Measurements from ENCODE around the gene SLC25A10. TPM values are rescaled to one million over a fixed set of nuclear protein-coding genes. Genes with fewer than 3 reads are reported as not detected.
"Not testable (repeated sequence)": the region's sequence is repeated elsewhere in the genome, so short reads cannot be mapped to it uniquely, and the experiment has no call there.

Gene SLC25A10
- polyA plus RNA-seq, 1 donor, result 42.2 TPM

- Histone ChIP-seq H3K4me3 (ENCODE audit: low read length) (no peak overlapping the region), H3K36me3 (ENCODE audit: control insufficient read depth, insufficient read depth, low read length) (peaks cover 48% of the 10 kb centered on the region), H3K27ac (ENCODE audit: low read length) (no peak overlapping the region), H3K4me1 (ENCODE audit: control insufficient read depth, insufficient read depth, low read length) (no peaks in the 10 kb centered on the region), H3K9me3 (ENCODE audit: control insufficient read depth, low read depth, low read length) (no peaks in the 10 kb centered on the region), H3K27me3 (ENCODE audit: control insufficient read depth, insufficient read depth, low read length) (no peaks in the 10 kb centered on the region)
- no peak for DNase-seq
- no CpG with 5 or more reads among the region's 18 CpGs for whole genome bisulfite sequencing (ENCODE audit: insufficient coverage, low lambda C conversion rate)
These were observed 38.4 kb upstream of the SLC25A10 start for GRCh38 chr17:81673561-81674258.

- H3K27me3 ChIP-seq (ENCODE audit: control insufficient read depth, insufficient read depth, low read length); H3K4me3 ChIP-seq (ENCODE audit: low read length); H3K27ac ChIP-seq (ENCODE audit: low read length); H3K4me1 ChIP-seq (ENCODE audit: control insufficient read depth, insufficient read depth, low read length); DNase-seq; H3K9me3 ChIP-seq (ENCODE audit: control insufficient read depth, low read depth, low read length): not testable (repeated sequence)
- WGBS (ENCODE audit: insufficient coverage, low lambda C conversion rate), result no CpG with 5 or more reads among the region's 18 CpGs
- peaks cover 37% of the 10 kb centered on the region for H3K36me3 ChIP-seq (ENCODE audit: control insufficient read depth, insufficient read depth, low read length)
These were observed 36.4 kb upstream of the SLC25A10 start for GRCh38 chr17:81675515-81676221.

- no peak overlapping the region for H3K27ac ChIP-seq (ENCODE audit: low read length)
- no peaks in the 10 kb centered on the region for H3K27me3 ChIP-seq (ENCODE audit: control insufficient read depth, insufficient read depth, low read length)
- WGBS (ENCODE audit: insufficient coverage, low lambda C conversion rate), result no CpG with 5 or more reads among the region's 17 CpGs
- H3K4me1 ChIP-seq (ENCODE audit: control insufficient read depth, insufficient read depth, low read length), result no peaks in the 10 kb centered on the region
- H3K36me3 ChIP-seq (ENCODE audit: control insufficient read depth, insufficient read depth, low read length), result peaks cover 36% of the 10 kb centered on the region
- no peak for DNase-seq
- H3K9me3 ChIP-seq (ENCODE audit: control insufficient read depth, low read depth, low read length), result no peaks in the 10 kb centered on the region
- no peak overlapping the region for H3K4me3 ChIP-seq (ENCODE audit: low read length)
These were observed 35.2 kb upstream of the SLC25A10 start for GRCh38 chr17:81676906-81677305.

GRCh38 chr17:81680150-81680549 is 31.9 kb upstream of the SLC25A10 start:
- DNase-seq, result no peak

DNA sequence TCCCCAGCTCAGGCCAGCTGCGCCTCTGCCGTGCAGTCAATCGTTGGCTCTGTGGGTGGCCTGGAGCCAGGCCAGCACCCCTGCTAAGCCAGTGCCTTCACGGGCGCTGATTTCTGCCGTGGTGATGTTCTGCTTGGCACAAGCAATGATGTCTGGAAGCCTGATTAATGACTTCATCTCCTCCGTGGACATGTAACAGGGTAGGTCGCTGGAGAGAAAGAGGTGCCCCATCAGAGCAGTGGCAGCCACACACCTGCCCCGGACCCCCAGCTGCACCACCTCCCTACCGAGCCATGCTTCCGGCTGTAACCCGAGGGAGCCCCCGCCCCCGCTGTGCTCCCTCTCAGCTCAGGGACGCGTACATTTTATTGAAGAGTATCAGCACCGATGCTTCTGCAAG is 30.4 kb upstream of the SLC25A10 start:
- Histone ChIP-seq H3K27ac (ENCODE audit: low read length) (no peak overlapping the region), H3K9me3 (ENCODE audit: control insufficient read depth, low read depth, low read length) (no peaks in the 10 kb centered on the region), H3K27me3 (ENCODE audit: control insufficient read depth, insufficient read depth, low read length) (no peaks in the 10 kb centered on the region), H3K4me3 (ENCODE audit: low read length) (no peak overlapping the region), H3K4me1 (ENCODE audit: control insufficient read depth, insufficient read depth, low read length) (peaks cover 15% of the 10 kb centered on the region), H3K36me3 (ENCODE audit: control insufficient read depth, insufficient read depth, low read length) (peaks cover 21% of the 10 kb centered on the region)
- no peak for DNase-seq
- WGBS (ENCODE audit: insufficient coverage, low lambda C conversion rate), result no CpG with 5 or more reads among the region's 17 CpGs

More at GRCh38 chr17:81680150-81680549, 31.9 kb upstream of the SLC25A10 start:
- Histone ChIP-seq H3K27ac (ENCODE audit: low read length) (no peak overlapping the region), H3K9me3 (ENCODE audit: control insufficient read depth, low read depth, low read length) (no peaks in the 10 kb centered on the region), H3K27me3 (ENCODE audit: control insufficient read depth, insufficient read depth, low read length) (no peaks in the 10 kb centered on the region), H3K36me3 (ENCODE audit: control insufficient read depth, insufficient read depth, low read length) (peaks cover 9% of the 10 kb centered on the region), H3K4me3 (ENCODE audit: low read length) (no peak overlapping the region), H3K4me1 (ENCODE audit: control insufficient read depth, insufficient read depth, low read length) (peaks cover 10% of the 10 kb centered on the region)
- no CpG with 5 or more reads among the region's 11 CpGs for WGBS (ENCODE audit: insufficient coverage, low lambda C conversion rate)

- Histone ChIP-seq H3K27ac (ENCODE audit: low read length) (no peak overlapping the region), H3K4me1 (ENCODE audit: control insufficient read depth, insufficient read depth, low read length) (peaks cover 15% of the 10 kb centered on the region), H3K4me3 (ENCODE audit: low read length) (peak overlapping the region; percentile 85), H3K27me3 (ENCODE audit: control insufficient read depth, insufficient read depth, low read length) (no peaks in the 10 kb centered on the region), H3K9me3 (ENCODE audit: control insufficient read depth, low read depth, low read length) (no peaks in the 10 kb centered on the region), H3K36me3 (ENCODE audit: control insufficient read depth, insufficient read depth, low read length) (peaks cover 31% of the 10 kb centered on the region)
- 0% methylated on average over 3 of the region's 19 CpGs for WGBS (ENCODE audit: insufficient coverage, low lambda C conversion rate)
- DNase-seq, result peak in 1 of 2 donors; percentile 16
These were observed 29.4 kb upstream of the SLC25A10 start for GRCh38 chr17:81682565-81683207.

- H3K9me3 ChIP-seq (ENCODE audit: control insufficient read depth, low read depth, low read length), result no peaks in the 10 kb centered on the region
- H3K36me3 ChIP-seq (ENCODE audit: control insufficient read depth, insufficient read depth, low read length), result peaks cover 36% of the 10 kb centered on the region
- H3K27me3 ChIP-seq (ENCODE audit: control insufficient read depth, insufficient read depth, low read length), result no peaks in the 10 kb centered on the region
- peak overlapping the region; percentile 85 for H3K4me3 ChIP-seq (ENCODE audit: low read length)
- no peak for DNase-seq
- no peak overlapping the region for H3K27ac ChIP-seq (ENCODE audit: low read length)
- peaks cover 15% of the 10 kb centered on the region for H3K4me1 ChIP-seq (ENCODE audit: control insufficient read depth, insufficient read depth, low read length)
- no CpG with 5 or more reads among the region's 37 CpGs for WGBS (ENCODE audit: insufficient coverage, low lambda C conversion rate)
These were observed 28.9 kb upstream of the SLC25A10 start for GRCh38 chr17:81683208-81683583.

- Histone ChIP-seq H3K27ac (ENCODE audit: low read length) (no peak within 1 kb of the TSS), H3K36me3 (ENCODE audit: control insufficient read depth, insufficient read depth, low read length) (peaks cover 42% of the 10 kb centered on the region), H3K27me3 (ENCODE audit: control insufficient read depth, insufficient read depth, low read length) (no peaks in the 10 kb centered on the region), H3K4me3 (ENCODE audit: low read length) (peak within 1 kb of the TSS; percentile 86), H3K4me1 (ENCODE audit: control insufficient read depth, insufficient read depth, low read length) (peaks cover 15% of the 10 kb centered on the region), H3K9me3 (ENCODE audit: control insufficient read depth, low read depth, low read length) (no peaks in the 10 kb centered on the region)
- WGBS (ENCODE audit: insufficient coverage, low lambda C conversion rate), result no CpG with 5 or more reads among the region's 112 CpGs
- peak; percentile 99 for DNase-seq
These were observed 28.3 kb upstream of the SLC25A10 start, which contains the start of the genes ARL16 and HGS for GRCh38 chr17:81683584-81684441. TSS of gene ARL16 (minus strand) at chr17:81683797. CDS start at chr17:81683753, 44 bp downstream. TSS of gene HGS (plus strand) at chr17:81684011. CDS start at chr17:81684067, 56 bp downstream.

DNA sequence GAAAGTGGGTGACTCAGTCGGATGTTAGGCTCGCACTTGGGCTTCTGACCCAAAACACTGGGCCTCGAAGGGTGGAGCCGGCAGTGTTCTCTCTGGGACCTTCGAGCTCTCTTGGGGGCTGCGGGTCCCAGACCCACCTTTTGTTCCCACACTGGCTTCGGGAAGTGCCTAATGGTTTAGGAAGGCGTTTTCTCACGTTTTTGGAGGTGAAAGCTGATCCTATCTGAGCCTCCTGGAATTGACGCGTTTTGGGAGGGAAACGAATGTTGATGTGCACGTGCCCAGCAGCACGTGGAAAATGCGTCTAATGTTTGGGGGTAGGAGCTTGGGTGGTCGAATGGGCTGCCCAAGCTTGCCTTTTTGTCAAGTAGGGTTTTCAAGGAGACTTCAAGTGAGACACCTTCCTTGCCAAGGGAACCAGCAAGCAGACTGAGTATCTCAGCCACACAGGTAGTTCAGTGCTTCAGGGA is 27.6 kb upstream of the SLC25A10 start:
- Histone ChIP-seq H3K27me3 (ENCODE audit: control insufficient read depth, insufficient read depth, low read length) (no peaks in the 10 kb centered on the region), H3K4me3 (ENCODE audit: low read length) (peak overlapping the region; percentile 86), H3K27ac (ENCODE audit: low read length) (no peak overlapping the region), H3K9me3 (ENCODE audit: control insufficient read depth, low read depth, low read length) (no peaks in the 10 kb centered on the region), H3K36me3 (ENCODE audit: control insufficient read depth, insufficient read depth, low read length) (peaks cover 49% of the 10 kb centered on the region), H3K4me1 (ENCODE audit: control insufficient read depth, insufficient read depth, low read length) (peaks cover 15% of the 10 kb centered on the region)
- no peak for DNase-seq
- WGBS (ENCODE audit: insufficient coverage, low lambda C conversion rate), result no CpG with 5 or more reads among the region's 16 CpGs

All from large intestine (tissue), 3 donors.